GM12878 (cell line): Measurements from ENCODE around the gene IL20RA. TPM values are rescaled to one million over a fixed set of nuclear protein-coding genes. Genes with fewer than 3 reads are reported as not detected.

Experiments used
- ATAC-seq: fragments of 200-7000 bp; cut with Tn5 transposase; 3 replicates; pipeline ENCODE4 v1.9.1; 2020; ENCODE audit warnings: mild to moderate bottlenecking, moderate library complexity
- BruUV-seq: library from RNA; stranded (reverse); fragments of 400-500 nt; replicated peaks from 2 replicates; lab custom pipeline; 2021; lab: Mats Ljungman, UMichigan
- CTCF ChIA-PET: fragments of 300-600 bp; sonication (Branson Sonifier 250); formaldehyde crosslinking; extraction: SDS; loops from one replicate; lab custom pipeline; 2021; ENCODE audit warnings: inconsistent platforms; lab: Yijun Ruan, JAX
- POLR2A ChIA-PET: fragments of 350-600 bp; formaldehyde crosslinking; extraction: SDS; loops from one replicate; lab custom pipeline; 2021; ENCODE audit warnings: inconsistent platforms; lab: Charles Lee
- RAD21 ChIA-PET: fragments of 300-600 bp; sonication (Branson Sonifier 250); formaldehyde crosslinking; loops from one replicate; lab custom pipeline; 2023; ENCODE audit warnings: antibody characterized with exemption; ENCODE audit not compliant: unreplicated experiment; lab: Charles Lee
- SMC1A ChIA-PET: fragments of 300-600 bp; sonication (Branson Sonifier 250); formaldehyde crosslinking; loops from one replicate; lab custom pipeline; 2023; ENCODE audit not compliant: unreplicated experiment, uncharacterized antibody; lab: Charles Lee
- DNase-seq: peaks from one replicate; pipeline ENCODE4 v3.0.0-alpha.2; 2011; ENCODE audit warnings: low read depth, low spot score
- FAIRE-seq: peaks from 3 replicates; lab custom pipeline; 2011; peaks lifted over from hg19 to GRCh38; lab: Jason Lieb, UNC
- H2AFZ ChIP-seq: 2 replicates; pipeline ENCODE4 v1.6.0; 2011; ENCODE audit warnings: low read depth, low read length, control low read depth; ENCODE audit not compliant: control insufficient read depth
- H3K27ac ChIP-seq: 2 replicates; pipeline ENCODE4 v1.5.1; 2011; ENCODE audit warnings: control low read depth; ENCODE audit not compliant: control insufficient read depth, insufficient read depth
- H3K27me3 ChIP-seq, 2 experiments: replicated peaks in 1 of 2; 2 replicates each; pipeline versions ENCODE4 v1.6.0 to v1.6.1; 2011; ENCODE audit warnings: low read length in 1 of 2; ENCODE audit not compliant: control insufficient read depth in 2 of 2, insufficient read depth in 2 of 2
- H3K36me3 ChIP-seq, 2 experiments: 2 replicates each; pipeline ENCODE4 v1.5.1; 2011; ENCODE audit warnings: low read length in 1 of 2; ENCODE audit not compliant: control insufficient read depth in 2 of 2, insufficient read depth in 2 of 2
- H3K4me1 ChIP-seq: 2 replicates; pipeline ENCODE4 v1.6.1; 2011; ENCODE audit warnings: mild to moderate bottlenecking, low read length, moderate library complexity, mixed read lengths; ENCODE audit not compliant: control insufficient read depth, insufficient read depth
- H3K4me2 ChIP-seq: 2 replicates; pipeline ENCODE4 v1.6.0; 2011; ENCODE audit warnings: control low read depth; ENCODE audit not compliant: control insufficient read depth, insufficient read depth
- H3K4me3 ChIP-seq: fragments of 200-600 bp; sonication (generic); 2 replicates; pipeline ENCODE4 v1.5.1; 2016
- H3K79me2 ChIP-seq: 2 replicates; pipeline ENCODE4 v1.6.0; 2011; ENCODE audit warnings: low read length; ENCODE audit not compliant: control insufficient read depth, insufficient read depth
- H3K9ac ChIP-seq: 2 replicates; pipeline ENCODE4 v1.8.0; 2011; ENCODE audit warnings: low read length, control low read depth, mixed read lengths; ENCODE audit not compliant: control insufficient read depth, insufficient read depth
- H3K9me3 ChIP-seq: replicated peaks from 3 replicates; pipeline ENCODE4 v1.5.1; 2011; ENCODE audit warnings: mild to moderate bottlenecking, low read length; ENCODE audit not compliant: control insufficient read depth, insufficient read depth
- H4K20me1 ChIP-seq: 2 replicates; pipeline ENCODE4 v1.6.0; 2011; ENCODE audit not compliant: control insufficient read depth, insufficient read depth
- CHD2 ChIP-seq: IDR thresholded peaks from 2 replicates; pipeline ENCODE4 v1.6.1; 2011; ENCODE audit warnings: low read depth, low read length, improper control_type of control experiment, borderline replicate concordance
- MTA2 ChIP-seq: fragments of 450-650 bp; IDR thresholded peaks from 2 replicates; pipeline ENCODE4 v1.6.1; 2016; ENCODE audit warnings: low read depth, mild to moderate bottlenecking, moderate library complexity
- NFXL1 ChIP-seq: fragments of 450-650 bp; IDR thresholded peaks from 2 replicates; pipeline ENCODE4 v1.6.1; 2017; ENCODE audit warnings: antibody characterized with exemption, mild to moderate bottlenecking, borderline replicate concordance
- PBX3 ChIP-seq: IDR thresholded peaks from 2 replicates; pipeline ENCODE4 v1.6.1; 2011; ENCODE audit warnings: mild to moderate bottlenecking, low read depth, low read length, moderate library complexity; ENCODE audit not compliant: insufficient replicate concordance
- PKNOX1 ChIP-seq: fragments of 450-650 bp; IDR thresholded peaks from 2 replicates; pipeline ENCODE4 v1.6.1; 2016; ENCODE audit warnings: mild to moderate bottlenecking
- STAT1 ChIP-seq: fragments of 450-650 bp; conservative IDR thresholded peaks from 2 replicates; pipeline ENCODE4 v1.6.1; 2014; ENCODE audit warnings: antibody characterized with exemption, mild to moderate bottlenecking
- ZBTB33 ChIP-seq: fragments of 450-650 bp; IDR thresholded peaks from 2 replicates; pipeline ENCODE4 v1.6.1; 2017; ENCODE audit warnings: mild to moderate bottlenecking
- ZNF217 ChIP-seq: fragments of 450-650 bp; IDR thresholded peaks from 2 replicates; pipeline ENCODE4 v1.6.1; 2017; ENCODE audit warnings: antibody characterized with exemption, mild to moderate bottlenecking
- WGBS: methylation state at CpG from one replicate; pipeline ENCODE4 v1.1.6; 2016; ENCODE audit warnings: low lambda C conversion rate; ENCODE audit not compliant: insufficient replicate concordance, insufficient coverage; ENCODE audit errors: missing lambda C conversion rate; 5-methylcytosine and 5-hydroxymethylcytosine counted together
- in situ Hi-C: fragments of 300-500 bp; cut with MboI; formaldehyde crosslinking; loops from 9 replicates; pipeline ENCODE4 v1.14.3; 2018; ENCODE audit warnings: mixed read lengths
- intact Hi-C: fragments of 100-400 bp; cut with micrococcal nuclease; formaldehyde crosslinking; loops from one replicate; pipeline ENCODE4 v1.14.2; 2022; ENCODE audit not compliant: unreplicated experiment
- polyA plus RNA-seq, 11 experiments: library from polyadenylated mRNA; depleted of rRNA in 4 of 11; unstranded in 6 of 11; stranded (reverse) in 5 of 11; fragments of >200 nt; fragmentation: Nextera tagmentation in 4 of 11; fragmentation: Illumina TruSeq in 1 of 11; extraction: Ambion mirVana in 4 of 11; extraction: Trizol in 1 of 11; gene quantifications; 1 replicate in 1 of 11; 2 replicates in 10 of 11; pipeline versions ENCODE4 v1.2.1 to v1.2.3, GENCODE V29; 2011 to 2016; ENCODE audit warnings: inconsistent platforms in 2 of 11, missing spikeins in 2 of 11, low read depth in 1 of 11
- total RNA-seq, 4 experiments: library from RNA; depleted of rRNA in 3 of 4; stranded (reverse); fragments of >200 nt in 3 of 4; fragmentation: Illumina TruSeq in 1 of 4; extraction: Trizol in 1 of 4; gene quantifications; 2 replicates each; pipeline versions ENCODE4 v1.2.1 to v1.2.3, GENCODE V29; 2013 to 2021

IL20RA gene
- total and polyA plus RNA-seq, 10 of the 15 experiments (the other 5 are each of a cell fraction or from before 2014, with no cell fraction given), result 0.02 to 0.16 (median 0.09) TPM; not detected in 3

GRCh38 chr6:136987526-136987925 is 57.2 kb downstream of the IL20RA start:
- Histone ChIP-seq H4K20me1 (no peaks in the 10 kb centered on the region), H3K4me2 (no peak overlapping the region), H3K36me3 (no peaks in the 10 kb centered on the region), H2AFZ (no peak overlapping the region), H3K9ac (no peak overlapping the region), H3K27ac (no peak overlapping the region), H3K27me3 (peaks cover 1 to 19% of the 10 kb centered on the region in 2 experiments), H3K4me3 (no peak overlapping the region), H3K9me3 (no peaks in the 10 kb centered on the region), H3K4me1 (no peaks in the 10 kb centered on the region), H3K79me2 (no peaks in the 10 kb centered on the region)
- in situ Hi-C loops, result no loop called here
- intact Hi-C loops, result no loop called here
- ChIA-PET POLR2A (no interaction called here), RAD21 (no interaction called here), SMC1A (interaction anchor here (0.6 to 1.2 kb wide), 2 partner anchors 32 to 355 kb away, joined by 4 read pairs; no protein-coding TSS in a partner anchor), CTCF (no interaction called here)
- no TSS peak for BruUV-seq
- DNase-seq, result no peak
- FAIRE-seq, result no peak
- TF ChIP-seq PBX3, result no peak
- TF ChIP-seq CHD2, result no peak
- TF ChIP-seq PKNOX1, result no peak
- no peak for TF ChIP-seq STAT1
- TF ChIP-seq MTA2, result no peak
- no peak for TF ChIP-seq ZNF217
- no peak for TF ChIP-seq NFXL1
- TF ChIP-seq ZBTB33, result no peak
- ATAC-seq, result no peak
- WGBS, result 84% methylated on average over 4 of the region's 4 CpGs
